HG02981 (cell line): Measurements from ENCODE around the gene TMEM181.
"Not testable (repeated sequence)": the region's sequence is repeated elsewhere in the genome, so short reads cannot be mapped to it uniquely, and the experiment has no call there.

ENCODE experiments used
- ATAC-seq: cut with Tn5 transposase; IDR thresholded peaks from one replicate; pipeline ENCODE4 v1.9.1; 2021; ENCODE audit warnings: mild to moderate bottlenecking, moderate library complexity; ENCODE audit not compliant: unreplicated experiment

The TMEM181 gene

DNA sequence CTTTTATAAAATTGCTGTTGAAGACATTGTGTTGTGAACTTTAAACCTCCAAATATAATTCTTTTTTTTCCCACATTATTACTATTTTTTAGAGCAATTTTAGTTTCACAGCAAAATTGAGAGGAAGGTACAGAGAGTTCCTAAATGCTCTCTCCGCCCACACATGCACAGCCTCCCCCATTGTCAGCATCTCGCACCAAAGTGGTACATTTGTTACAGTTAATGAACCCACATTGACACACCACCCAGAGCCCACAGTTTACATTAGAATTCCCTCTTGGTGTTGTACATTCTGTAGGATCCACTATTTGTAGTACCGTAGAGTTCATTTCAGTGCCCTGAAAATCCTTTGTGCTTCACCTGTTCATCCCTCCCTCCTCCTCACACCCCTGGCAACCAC is 33.8 kb downstream of the TMEM181 start:
- ATAC-seq = no peak

DNA sequence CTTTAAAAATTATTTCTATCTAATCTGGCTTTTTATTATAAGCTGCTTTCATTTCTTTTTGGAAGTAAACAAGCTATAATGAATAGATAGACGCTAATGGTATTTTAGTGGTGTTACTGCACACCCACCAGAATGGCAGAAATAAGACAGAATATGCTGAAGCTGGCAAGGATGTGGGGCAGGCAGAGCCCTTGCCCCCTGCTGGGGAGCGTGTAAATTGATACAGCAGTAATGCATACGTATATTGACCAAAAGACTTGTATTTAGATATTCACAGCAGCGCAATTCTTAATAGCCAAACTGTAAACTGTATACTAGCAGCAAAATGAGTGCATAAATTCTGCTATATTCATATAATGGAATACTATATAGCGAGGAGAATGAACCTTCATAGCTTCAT is 35.3 kb downstream of the TMEM181 start:
- ATAC-seq = no peak

- no peak for ATAC-seq
These were observed 37.0 kb downstream of the TMEM181 start for GRCh38 chr6:158596861-158597260.

DNA sequence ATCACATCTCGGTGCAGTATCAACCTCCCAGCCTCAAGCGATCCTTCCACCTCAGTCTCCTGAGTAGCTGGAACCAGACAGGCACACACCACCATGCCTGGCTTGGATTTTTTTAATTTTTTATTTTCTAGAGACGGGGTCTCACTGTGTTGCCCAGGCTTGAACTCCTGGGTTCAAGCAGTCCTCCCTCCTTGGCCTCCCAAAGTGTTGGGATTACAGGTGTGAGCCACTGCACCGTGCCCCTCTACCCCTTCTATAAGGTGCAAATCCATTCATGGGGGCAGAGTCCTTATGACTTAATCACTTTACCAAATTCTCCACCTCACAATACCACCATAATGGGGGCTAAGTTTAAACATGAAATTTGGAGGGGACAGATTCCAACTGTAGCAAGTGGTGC is 37.7 kb downstream of the TMEM181 start:
- no peak for ATAC-seq

DNA sequence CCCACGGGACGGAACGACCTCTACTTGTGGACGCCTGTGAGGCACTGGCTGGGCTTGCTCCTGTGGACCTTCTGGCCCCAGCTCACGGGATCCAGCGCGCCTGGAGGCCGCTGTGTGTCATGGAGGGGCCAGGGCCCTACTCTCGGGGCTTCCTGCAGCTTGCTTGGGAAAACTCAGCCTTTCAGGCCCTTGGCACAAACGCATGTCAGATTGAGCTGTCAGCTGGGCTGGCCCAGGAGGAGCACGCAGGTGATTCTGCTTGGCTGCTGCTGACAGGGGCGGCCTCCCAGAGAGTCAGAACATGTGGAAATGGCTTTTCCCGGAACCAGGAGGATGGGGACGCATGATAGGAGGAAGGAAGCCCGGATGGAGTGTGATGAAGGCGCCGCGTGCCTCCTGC is 39.7 kb downstream of the TMEM181 start:
- no peak for ATAC-seq

DNA sequence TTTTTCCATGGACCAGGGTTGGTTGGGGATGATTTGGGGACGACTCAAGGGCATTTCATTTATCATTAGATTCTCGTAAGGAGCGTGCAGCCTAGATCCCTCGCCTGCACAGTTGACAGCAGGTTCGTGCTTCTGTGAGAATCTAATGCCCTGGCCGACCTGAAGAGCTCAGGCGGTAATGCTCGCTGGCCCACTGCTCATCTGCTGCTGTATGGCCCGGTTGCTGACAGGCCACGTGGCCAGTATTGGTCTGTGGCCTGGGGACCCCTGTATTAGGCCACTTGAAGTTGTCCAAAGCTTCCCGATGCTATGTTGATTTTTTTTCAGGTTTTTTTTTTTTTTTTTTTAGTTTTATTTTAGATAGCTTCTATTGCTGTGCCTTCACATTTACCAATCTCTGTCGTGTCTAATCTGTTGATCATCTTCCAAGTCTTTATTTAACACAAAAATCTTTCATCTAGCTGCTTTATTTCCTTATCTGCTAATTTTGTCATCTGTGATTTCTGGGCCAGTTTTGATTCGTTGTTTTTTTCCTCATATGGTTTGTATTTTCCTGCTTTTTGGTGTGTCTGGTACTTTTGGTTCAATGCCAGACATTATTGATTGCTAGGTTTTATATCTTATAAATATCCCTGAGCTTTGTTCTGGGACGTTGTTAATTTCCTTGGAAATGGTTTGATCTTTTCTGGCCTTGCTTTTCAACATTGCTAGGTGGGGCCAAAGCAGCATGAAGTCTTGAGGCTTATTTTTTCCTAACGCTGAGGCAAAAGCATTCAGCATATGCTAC is 43.6 kb downstream of the TMEM181 start:
- ATAC-seq = no peak

GRCh38 chr6:158604048-158604406 is 44.1 kb downstream of the TMEM181 start:
- ATAC-seq = no peak

- ATAC-seq = peak; percentile 51
These were observed 45.5 kb downstream of the TMEM181 start for GRCh38 chr6:158605266-158605878.

GRCh38 chr6:158606011-158606410 is 46.1 kb downstream of the TMEM181 start:
- not testable (repeated sequence) for ATAC-seq

DNA sequence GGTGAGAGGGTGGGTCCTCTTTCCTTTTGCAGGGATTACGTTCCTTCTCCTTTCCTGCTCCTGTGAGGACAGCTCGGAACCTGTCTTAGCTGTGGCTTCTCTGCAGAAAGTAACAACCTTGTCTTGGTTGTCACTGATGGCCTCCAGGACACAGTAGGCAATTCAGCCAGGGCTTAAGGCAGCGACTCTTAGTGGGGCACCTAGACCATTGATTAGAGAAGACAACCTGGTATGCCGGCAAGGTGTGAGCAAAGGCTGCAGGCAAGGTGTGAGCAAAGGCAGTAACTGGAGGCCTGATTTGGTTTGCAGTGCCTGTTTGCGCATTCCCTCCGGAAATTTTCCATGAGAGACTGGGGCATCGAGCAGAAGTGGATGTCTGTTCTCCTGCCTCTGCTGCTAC is 47.0 kb downstream of the TMEM181 start:
- no peak for ATAC-seq

GRCh38 chr6:158607411-158608170 is 47.7 kb downstream of the TMEM181 start:
- no peak for ATAC-seq

GRCh38 chr6:158608221-158608620 is 48.3 kb downstream of the TMEM181 start:
- ATAC-seq = no peak

GRCh38 chr6:158609455-158610155 is 49.7 kb downstream of the TMEM181 start:
- ATAC-seq = no peak

GRCh38 chr6:158610319-158610968 is 50.6 kb downstream of the TMEM181 start:
- ATAC-seq = no peak

GRCh38 chr6:158611039-158611438 is 51.1 kb downstream of the TMEM181 start:
- no peak for ATAC-seq

DNA sequence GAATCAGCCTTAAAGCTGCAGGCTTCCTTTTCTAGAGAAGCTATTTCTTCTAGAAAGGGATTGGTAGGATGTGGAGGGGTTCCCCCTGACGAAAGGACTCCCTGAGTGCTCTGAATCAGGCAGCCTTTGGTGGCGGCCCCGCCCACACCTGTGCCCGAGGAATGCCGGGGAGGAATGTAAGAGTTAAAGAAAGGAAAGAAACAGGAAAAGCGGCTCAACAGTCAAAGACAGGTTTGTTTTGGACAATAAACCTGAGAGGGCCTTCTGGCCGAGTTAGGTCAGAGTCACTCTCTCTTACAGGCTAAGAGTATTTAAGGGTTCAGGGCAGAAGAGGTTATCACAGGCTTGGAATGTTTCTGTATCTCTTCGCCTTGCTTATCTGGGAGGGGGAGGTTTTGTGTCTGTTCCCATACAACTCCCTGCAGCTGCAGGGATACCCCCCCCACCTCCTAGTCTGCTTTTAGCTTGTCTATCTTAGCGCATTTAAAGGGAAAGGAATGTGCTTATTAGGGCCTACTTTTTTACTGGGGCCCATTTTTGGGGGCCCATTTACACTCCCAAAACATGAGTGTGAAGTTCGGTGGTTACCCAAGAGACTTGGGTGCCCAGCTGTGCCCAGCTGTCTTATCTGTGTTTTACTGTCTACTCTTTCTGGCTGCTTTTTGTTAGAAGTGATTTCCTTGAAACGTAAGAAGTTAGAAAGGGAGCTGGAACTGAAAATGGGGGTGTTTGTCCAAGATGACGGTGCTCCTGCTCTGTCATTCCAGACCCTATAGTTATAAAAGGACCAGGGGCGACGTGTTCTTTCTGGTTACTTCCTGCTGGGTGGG is 51.9 kb downstream of the TMEM181 start:
- ATAC-seq = no peak

DNA sequence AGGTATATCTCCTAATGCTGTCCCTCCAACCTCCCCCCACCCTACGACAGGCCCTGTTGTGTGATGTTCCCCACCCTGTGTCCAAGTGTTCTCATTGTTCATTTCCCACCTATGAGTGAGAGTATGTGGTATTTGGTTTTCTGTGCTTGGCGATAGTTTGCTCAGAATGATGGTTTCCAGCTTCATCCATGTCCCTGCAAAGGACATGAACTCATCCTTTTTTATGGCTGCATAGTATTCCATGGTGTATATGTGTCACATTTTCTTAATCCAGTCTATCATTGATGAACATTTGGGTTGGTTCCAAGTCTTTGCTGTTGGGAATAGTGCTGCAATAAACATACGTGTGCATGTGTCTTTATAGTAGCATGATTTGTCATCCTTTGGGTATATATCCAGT is 54.7 kb downstream of the TMEM181 start:
- not testable (repeated sequence) for ATAC-seq

DNA sequence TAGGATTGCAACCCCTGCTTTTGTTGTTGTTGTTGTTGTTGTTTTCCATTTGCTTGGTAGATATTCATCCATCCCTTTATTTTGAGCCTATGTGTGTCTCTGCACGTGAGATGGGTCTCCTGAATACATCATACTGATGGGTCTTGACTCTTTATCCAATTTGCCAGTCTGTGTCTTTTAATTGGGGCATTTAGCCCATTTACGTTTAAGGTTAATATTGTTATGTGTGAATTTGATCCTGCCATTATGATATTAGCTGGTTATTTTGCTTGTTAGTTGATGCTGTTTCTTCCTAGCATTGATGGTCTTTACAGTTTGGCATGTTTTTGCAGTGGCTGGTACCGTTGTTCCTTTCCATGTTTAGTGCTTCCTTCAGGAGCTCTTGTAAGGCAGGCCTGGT is 58.4 kb downstream of the TMEM181 start:
- not testable (repeated sequence) for ATAC-seq

GRCh38 chr6:158619922-158620801 is 60.3 kb downstream of the TMEM181 start:
- no peak for ATAC-seq
